HepG2 (cell line): ENCODE measurements around the gene DCAF6. TPM values are rescaled to one million over a fixed set of nuclear protein-coding genes. Genes with fewer than 3 reads are reported as not detected.

Experiments used
- AFF4 ChIP-seq: sonication (generic); formaldehyde crosslinking; IDR thresholded peaks from 2 replicates; pipeline ENCODE4 v1.4.0; 2020; ENCODE audit warnings: missing genetic modification reagents
- CHD4 ChIP-seq: fragments of 200-600 bp; sonication (generic); IDR thresholded peaks from 2 replicates; pipeline ENCODE4 v1.7.0; 2017; ENCODE audit warnings: mild to moderate bottlenecking, low read length, borderline replicate concordance
- E2F5 ChIP-seq: sonication (generic); formaldehyde crosslinking; conservative IDR thresholded peaks from 2 replicates; pipeline ENCODE4 v1.4.0; 2020; ENCODE audit warnings: missing genetic modification reagents
- GABPB1 ChIP-seq: IDR thresholded peaks from 2 replicates; pipeline ENCODE4 v1.6.1; 2016; ENCODE audit warnings: mild to moderate bottlenecking, missing genetic modification reagents, moderate library complexity, missing compliant biosample characterization
- SMARCC2 ChIP-seq: fragments of 450-650 bp; IDR thresholded peaks from 2 replicates; pipeline ENCODE4 v1.6.1; 2017; ENCODE audit warnings: antibody characterized with exemption, mild to moderate bottlenecking
- TBP ChIP-seq: sonication (generic); formaldehyde crosslinking; IDR thresholded peaks from 2 replicates; pipeline ENCODE4 v1.5.0; 2020; ENCODE audit warnings: missing genetic modification reagents
- TBX3 ChIP-seq: fragments of 450-650 bp; IDR thresholded peaks from 2 replicates; pipeline ENCODE4 v1.6.1; 2017; ENCODE audit warnings: antibody characterized with exemption, mild to moderate bottlenecking, inconsistent platforms, borderline replicate concordance
- ZBTB40 ChIP-seq, 2 experiments: fragments of 450-650 bp in 1 of 2; sonication (generic) in 1 of 2; formaldehyde crosslinking in 1 of 2; IDR thresholded peaks; 2 replicates each; pipeline versions ENCODE4 v1.6.1 to v1.8.0; 2016 to 2022; ENCODE audit warnings: antibody characterized with exemption in 1 of 2, mild to moderate bottlenecking in 1 of 2, missing genetic modification reagents in 1 of 2
- ZFAT ChIP-seq: sonication (generic); formaldehyde crosslinking; conservative IDR thresholded peaks from 2 replicates; pipeline ENCODE4 v1.8.1; 2023; ENCODE audit warnings: missing genetic modification reagents, inconsistent platforms
- ZNF17 ChIP-seq: sonication (generic); formaldehyde crosslinking; IDR thresholded peaks from 2 replicates; pipeline ENCODE4 v1.5.0; 2020; ENCODE audit warnings: mild to moderate bottlenecking, missing genetic modification reagents
- ZNF558 ChIP-seq: sonication (generic); formaldehyde crosslinking; IDR thresholded peaks from 2 replicates; pipeline ENCODE4 v1.9.0; 2022; ENCODE audit warnings: mild to moderate bottlenecking, missing genetic modification reagents, borderline replicate concordance
- ZNF563 ChIP-seq: sonication (generic); formaldehyde crosslinking; IDR thresholded peaks from 2 replicates; pipeline ENCODE4 v1.8.0; 2022; ENCODE audit warnings: mild to moderate bottlenecking, moderate library complexity, missing genetic modification reagents
- ZNF570 ChIP-seq: sonication (generic); formaldehyde crosslinking; IDR thresholded peaks from 2 replicates; pipeline ENCODE4 v1.4.0; 2020; ENCODE audit warnings: mild to moderate bottlenecking, missing genetic modification reagents, borderline replicate concordance
- ZNF773 ChIP-seq: sonication (generic); formaldehyde crosslinking; IDR thresholded peaks from 2 replicates; pipeline ENCODE4 v1.4.0; 2020; ENCODE audit warnings: missing genetic modification reagents, borderline replicate concordance
- polyA plus RNA-seq, 8 experiments: library from polyadenylated mRNA; depleted of rRNA in 3 of 8; stranded (reverse) in 7 of 8; unstranded in 1 of 8; fragments of >200 nt; fragmentation: Illumina TruSeq in 4 of 8; extraction: Trizol in 4 of 8; gene quantifications; 2 replicates each; pipeline versions ENCODE4 v1.2.1 to v1.2.3, GENCODE V29; 2011 to 2016; ENCODE audit warnings: low read depth in 4 of 8, missing spikeins in 1 of 8, mixed read lengths in 1 of 8; ENCODE audit not compliant: insufficient read depth in 1 of 8
- total RNA-seq, 5 experiments: library from RNA; depleted of rRNA; stranded (reverse); fragments of >200 nt; fragmentation: Illumina TruSeq; extraction: Trizol; gene quantifications; 2 replicates each; pipeline ENCODE4 v1.2.3, GENCODE V29; 2016; ENCODE audit warnings: low read depth in 1 of 5

Gene DCAF6
- total and polyA plus RNA-seq, 2 of the 13 experiments (the other 11 are each of a cell fraction or from before 2014, with no cell fraction given) = 24.7 to 33.7 TPM

GRCh38 chr1:167913895-167914496 is 22.5 kb upstream of the DCAF6 start, which contains the start of gene ADCY10 (continued):
- TF ChIP-seq ZFAT (CRISPR knock-in tag) = no peak
- TF ChIP-seq SMARCC2 = no peak
- TF ChIP-seq ZNF558 (CRISPR knock-in tag) = no peak
- TF ChIP-seq CHD4 = no peak
- TF ChIP-seq ZNF563 (CRISPR knock-in tag) = no peak
- no peak for TF ChIP-seq AFF4
- no peak for TF ChIP-seq TBP (CRISPR knock-in tag)
- TF ChIP-seq ZNF570 (CRISPR knock-in tag) = no peak
- TF ChIP-seq E2F5 (CRISPR knock-in tag) = no peak
- no peak for TF ChIP-seq ZNF17 (CRISPR knock-in tag)
- TF ChIP-seq ZNF773 = no peak
- TF ChIP-seq GABPB1 (CRISPR knock-in tag) = no peak; the same call in 1 of the 2 replicates
- TF ChIP-seq TBX3 = no peak
- TF ChIP-seq ZBTB40 (IDR thresholded peaks at IDR 0.05) = no peak
- TF ChIP-seq ZBTB40 (CRISPR knock-in tag; IDR thresholded peaks at IDR 0.05) = no peak
